Activated T-cell treated with anti-CD3 and anti-CD28 coated beads, Interleukin-2, amount 50 U/mL, for 48 hours (primary cell): ENCODE measurements around the gene DPEP2.
"Not testable (repeated sequence)": the region's sequence is repeated elsewhere in the genome, so short reads cannot be mapped to it uniquely, and the experiment has no call there.

Source experiments
- DNase-seq, 2 experiments: peaks; one replicate each; pipeline ENCODE4 v3.0.0-alpha.2; 2020

DPEP2 gene

DNA sequence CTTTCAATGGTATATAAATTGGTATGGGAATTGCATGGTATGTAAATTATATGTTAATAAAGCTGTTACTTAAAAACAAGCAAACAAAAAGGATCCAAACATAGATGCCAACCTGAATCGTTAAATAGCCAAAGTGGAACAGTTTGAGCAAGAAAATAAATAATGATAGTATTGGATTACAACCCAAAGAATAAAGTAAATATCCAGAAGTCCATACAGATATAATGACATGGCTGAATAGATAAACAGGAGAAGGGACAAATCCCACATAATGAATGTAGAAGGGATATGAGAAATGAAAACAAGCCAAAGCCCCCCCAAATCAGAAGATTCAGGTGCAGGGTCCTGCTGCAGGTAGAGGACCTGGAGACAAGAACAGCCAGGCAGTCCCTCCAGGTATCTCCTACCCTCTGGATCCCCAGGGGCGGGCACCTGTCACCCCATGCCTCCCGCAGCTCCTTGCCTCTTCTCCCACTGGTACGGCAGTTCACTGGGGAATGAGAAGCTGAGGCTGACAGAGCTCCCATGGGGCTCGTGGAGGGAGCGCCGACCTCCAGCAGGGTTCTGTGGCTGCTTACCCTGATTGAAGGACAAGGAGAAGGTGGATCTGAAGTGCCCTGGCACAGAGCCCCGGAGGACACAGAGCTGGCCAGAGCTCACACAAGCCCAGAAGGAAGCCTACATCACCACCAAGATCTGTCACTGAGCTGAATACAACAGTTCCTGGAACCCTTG is 45.5 kb downstream of the DPEP2 start:
- DNase-seq, result no peak

DNA sequence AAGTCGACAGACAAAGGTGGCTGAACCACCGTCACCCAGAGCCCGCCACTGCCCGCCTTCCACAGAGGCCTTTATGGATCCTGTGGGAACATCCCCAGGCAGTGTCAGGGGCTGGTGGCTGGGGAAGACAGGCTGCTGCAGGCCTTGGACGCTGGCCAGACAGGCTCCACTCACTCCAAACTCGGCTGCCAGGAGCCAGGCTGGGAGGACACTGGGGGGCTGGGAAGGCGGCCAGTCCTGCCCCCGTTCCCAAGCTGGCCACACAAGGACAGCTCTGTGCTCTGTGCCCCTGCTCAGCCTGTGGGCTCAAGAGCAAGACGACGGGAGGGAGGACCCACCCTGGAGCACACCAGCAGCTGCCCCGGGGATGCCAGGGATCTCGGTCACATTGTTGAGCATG is 47.8 kb downstream of the DPEP2 start:
- DNase-seq, result no peak

- DNase-seq, result no peak
These were observed 48.9 kb downstream of the DPEP2 start for GRCh38 chr16:67950335-67950843.

- no peak for DNase-seq
These were observed 49.6 kb downstream of the DPEP2 start for GRCh38 chr16:67949645-67950044.

GRCh38 chr16:67948015-67948414 is 51.3 kb downstream of the DPEP2 start:
- DNase-seq, result no peak

DNA sequence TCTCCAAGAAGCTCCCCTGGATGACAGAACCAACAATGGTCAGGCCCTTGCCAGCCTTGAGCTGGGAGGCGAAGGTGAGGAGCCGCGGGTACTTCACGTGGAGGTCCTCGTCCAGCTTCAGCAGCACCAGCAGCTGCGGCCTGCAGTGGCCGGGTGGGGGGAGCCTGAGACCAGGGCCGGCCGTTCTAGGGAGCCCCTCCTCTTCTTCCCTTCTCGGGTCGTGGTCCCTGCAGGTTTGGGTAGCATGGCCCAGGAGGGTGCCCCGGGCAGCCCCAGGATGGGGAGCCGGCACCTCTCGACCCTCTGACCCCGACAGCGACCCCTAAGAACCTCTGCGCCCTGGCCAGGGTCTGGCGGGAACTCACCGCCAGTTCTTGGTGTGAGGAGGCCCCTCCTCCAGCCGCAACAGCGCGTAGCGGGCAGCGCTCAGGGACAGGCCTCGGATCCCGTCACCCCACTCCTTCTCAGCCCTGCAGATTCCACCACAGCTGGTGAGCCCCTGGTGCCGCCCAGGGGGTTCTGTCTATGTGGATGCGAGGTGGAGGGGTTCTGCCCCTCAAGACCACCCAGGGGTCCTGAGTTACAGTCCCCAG is 52.2 kb downstream of the DPEP2 start:
- DNase-seq, result no peak

DNA sequence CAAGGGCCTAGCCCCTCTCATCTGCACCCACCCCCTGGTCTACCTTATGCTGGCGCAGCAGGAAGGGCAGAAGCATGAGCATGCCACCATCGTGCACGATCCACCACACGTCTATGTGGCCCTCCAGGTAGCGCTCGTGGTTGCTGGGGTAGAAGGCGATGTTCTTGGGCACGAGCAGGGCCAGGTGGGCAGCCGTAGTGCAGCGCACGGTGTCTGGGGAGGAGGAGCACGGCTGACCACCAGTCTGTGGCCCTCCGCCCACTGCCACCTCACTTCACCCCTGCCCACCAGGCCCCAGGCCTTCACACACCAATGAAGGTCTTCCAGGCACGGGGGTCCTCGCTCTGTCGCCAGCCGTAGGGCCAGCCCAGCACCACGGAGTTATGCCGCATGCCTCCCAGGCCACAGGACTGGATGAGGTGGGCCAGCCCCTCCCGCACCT is 53.1 kb downstream of the DPEP2 start:
- DNase-seq, result no peak

- DNase-seq, result no peak
These were observed 53.8 kb downstream of the DPEP2 start for GRCh38 chr16:67945392-67945933.

GRCh38 chr16:67944690-67945391 is 54.4 kb downstream of the DPEP2 start:
- DNase-seq, result no peak

DNA sequence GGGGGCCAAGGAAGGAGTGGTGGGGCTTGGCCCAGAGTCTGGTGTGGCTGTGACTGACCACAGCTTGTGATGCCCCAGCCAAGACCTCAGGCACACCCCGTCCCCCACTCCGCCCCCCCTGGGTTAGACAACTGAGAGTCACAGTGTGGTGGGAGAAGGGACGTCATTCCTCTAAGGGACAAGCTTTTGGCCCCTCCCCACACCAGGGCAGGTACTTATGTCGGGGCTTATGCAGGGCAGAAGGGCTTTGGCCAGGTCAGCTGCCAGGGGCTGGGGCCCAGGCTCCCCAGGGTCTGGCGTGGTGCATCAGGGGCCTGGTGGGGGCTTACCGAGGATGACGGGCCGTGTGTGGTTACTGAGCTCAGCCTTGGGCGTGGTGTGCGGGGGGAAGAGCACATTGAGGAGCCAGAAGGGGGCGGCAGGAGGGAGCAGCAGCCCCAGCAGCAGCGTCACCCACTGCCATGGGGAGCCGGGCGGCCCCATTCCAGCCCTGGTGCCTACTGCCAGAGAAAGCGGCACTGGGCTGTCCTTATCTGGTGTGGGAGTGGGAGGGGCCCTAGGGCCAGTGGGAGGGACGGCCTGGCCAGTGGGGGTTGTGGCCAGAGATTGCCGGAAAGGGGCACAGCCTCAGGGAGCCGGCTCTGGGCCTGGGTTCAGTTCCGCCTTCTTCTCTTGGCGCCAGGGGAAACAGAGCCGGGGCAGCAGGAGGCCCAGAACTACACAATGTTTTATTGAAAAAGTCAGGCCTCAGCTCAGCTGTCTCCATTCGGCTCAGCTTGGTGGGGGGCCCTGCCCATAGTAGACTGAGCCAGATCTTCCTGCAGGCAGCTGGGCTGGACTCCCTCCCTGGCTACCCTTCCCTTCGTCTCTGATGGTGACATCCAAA is 55.4 kb downstream of the DPEP2 start, which contains the start of gene LCAT:
Gene LCAT, minus strand, starts transcription at position 502 of the 886 bp plus-strand sequence. Its CDS starts 19 bp downstream, at position 483.
- DNase-seq, result no peak

GRCh38 chr16:67943256-67943618 is 56.0 kb downstream of the DPEP2 start:
- no peak for DNase-seq

GRCh38 chr16:67942510-67943255 is 56.6 kb downstream of the DPEP2 start:
- DNase-seq, result no peak

- DNase-seq, result peak; percentile 60 to 65
These were observed 57.1 kb downstream of the DPEP2 start for GRCh38 chr16:67942200-67942509.

DNA sequence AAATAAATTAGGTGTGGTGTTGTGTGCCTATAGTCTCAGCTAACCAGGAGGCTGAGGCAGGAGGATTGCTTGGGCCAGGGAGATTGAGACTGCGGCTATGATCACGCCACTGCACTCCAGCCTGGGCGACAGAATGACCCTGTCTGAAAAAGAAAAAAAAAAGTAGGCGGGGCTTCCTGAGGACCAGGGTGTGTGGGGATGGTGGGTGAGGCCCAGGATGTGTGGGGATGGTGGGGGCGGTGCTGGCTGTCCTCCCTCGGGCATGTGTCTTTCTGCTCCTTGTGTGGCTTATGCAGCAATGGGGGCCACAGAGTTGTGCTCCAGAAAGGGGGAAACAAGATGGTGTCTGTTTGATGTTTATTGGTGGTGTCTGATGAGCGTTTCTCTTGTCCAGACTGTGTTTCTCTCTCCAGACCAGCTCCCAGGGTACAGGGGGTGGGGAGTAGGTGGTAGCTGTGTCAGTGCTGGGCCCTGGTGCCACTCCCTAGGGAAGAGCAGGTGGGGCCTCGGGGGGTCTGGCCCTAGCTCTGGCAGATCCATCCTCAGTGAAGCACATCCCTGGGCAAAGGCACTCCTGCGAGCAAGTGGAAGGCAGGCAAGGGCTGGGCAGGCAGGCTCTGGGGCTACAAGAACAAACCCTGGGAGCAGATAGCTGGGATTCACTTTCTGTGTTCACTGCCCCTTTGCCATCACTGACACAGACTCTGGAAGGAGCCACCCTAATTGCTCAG is 57.6 kb downstream of the DPEP2 start:
- no peak for DNase-seq

DNA sequence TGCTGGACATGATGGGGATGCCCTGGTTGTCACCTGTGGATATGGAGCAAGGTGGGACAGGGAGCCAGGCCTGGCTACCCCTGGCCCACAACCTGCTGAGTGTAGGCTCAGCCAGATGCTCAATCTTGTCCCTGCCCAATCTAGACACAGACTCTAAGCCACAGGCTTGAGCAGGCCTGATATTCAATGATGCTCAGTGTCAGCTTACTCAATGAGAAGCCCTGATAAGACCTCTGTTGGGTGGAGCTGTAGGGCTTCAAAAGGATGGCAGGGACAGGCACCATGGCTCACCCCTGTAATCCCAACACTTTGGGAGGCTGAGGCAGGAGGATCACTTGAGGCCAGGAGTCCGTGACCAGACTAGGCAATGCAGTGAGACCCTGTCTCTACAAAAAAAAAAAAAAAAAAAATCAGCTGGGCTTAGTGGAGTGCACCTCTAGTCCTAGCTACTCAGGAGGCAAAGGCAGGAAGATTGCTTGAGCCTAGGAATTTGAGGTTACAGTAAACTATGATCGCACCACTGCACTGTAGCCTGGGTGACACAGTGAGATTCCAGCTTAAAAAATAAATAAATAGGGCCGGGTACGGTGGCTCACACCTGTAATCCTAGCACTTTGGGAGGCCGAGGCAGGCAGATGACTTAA is 58.7 kb downstream of the DPEP2 start:
- DNase-seq, result no peak

DNA sequence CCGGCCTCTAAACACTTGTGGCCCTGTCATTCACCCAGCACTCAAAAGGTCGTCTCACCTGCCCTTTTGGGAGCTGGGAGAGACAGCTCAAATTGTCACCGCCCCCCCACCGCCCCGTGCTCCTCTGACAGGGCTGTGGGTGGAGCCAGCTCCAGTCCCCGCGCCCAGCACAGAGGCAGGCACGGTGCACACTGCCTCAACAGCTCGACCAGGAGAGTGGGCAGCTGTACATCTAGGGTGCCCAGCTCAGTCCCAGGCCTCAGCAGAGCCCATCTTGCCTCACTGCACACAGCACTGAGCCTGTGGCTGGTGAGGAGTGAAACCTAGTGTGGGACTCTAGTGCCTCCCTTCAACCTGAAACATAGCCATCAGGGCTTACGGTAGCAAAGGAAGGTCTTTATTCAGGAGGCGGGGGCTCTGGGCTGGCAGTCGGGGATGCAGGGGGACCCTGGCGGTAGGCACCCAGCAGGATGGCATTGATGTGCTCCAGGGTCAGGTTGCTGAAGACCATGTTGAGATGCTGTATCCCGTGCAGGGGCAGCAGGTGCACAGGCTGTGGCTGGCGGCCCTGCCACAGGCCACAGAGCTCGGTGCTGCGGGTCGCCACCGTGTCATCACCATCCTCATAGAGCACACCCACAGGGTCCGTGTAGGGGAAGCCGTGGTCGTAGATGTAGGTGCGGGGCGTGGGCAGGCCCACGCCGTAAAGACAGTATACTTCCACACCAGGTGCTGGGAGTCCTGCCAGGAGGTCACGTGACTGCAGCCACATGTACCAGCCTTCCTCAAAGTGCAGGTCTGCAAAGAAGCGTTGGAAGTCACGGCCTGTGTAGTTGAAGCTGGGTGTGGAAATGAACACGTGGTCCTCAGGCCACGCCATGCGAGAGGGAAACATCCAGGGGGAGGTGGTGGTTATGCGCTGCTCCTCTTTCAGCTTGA is 59.5 kb downstream of the DPEP2 start:
- peak; percentile 64 to 66 for DNase-seq

DNA sequence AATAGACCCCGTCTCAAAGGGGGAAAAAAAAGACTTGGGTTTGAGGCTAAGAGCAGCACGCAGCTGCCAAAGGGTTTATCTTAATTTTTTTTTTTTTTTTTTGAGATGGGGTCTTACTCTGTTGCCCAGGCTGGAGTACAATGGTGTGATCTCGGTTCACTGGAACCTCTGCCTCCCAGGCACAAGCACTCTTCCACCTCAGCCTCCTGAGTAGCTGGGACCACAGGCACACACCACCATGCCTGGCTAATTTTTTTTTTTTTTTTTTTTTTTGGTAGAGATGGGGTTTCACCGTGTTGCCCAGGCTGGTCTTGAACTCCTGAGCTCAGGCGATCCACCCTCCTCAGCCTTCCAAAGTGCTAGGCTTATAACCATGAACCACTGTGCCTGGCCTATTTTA is 61.6 kb downstream of the DPEP2 start:
- DNase-seq, result not testable (repeated sequence)
